Effector CD8-positive, alpha-beta T cell (primary cell): ENCODE data around the gene SPOCK2.

Source experiments
- DNase-seq: peaks from one replicate; lab custom pipeline; 2025; lab: John Stamatoyannopoulos, UW

The SPOCK2 gene

DNA sequence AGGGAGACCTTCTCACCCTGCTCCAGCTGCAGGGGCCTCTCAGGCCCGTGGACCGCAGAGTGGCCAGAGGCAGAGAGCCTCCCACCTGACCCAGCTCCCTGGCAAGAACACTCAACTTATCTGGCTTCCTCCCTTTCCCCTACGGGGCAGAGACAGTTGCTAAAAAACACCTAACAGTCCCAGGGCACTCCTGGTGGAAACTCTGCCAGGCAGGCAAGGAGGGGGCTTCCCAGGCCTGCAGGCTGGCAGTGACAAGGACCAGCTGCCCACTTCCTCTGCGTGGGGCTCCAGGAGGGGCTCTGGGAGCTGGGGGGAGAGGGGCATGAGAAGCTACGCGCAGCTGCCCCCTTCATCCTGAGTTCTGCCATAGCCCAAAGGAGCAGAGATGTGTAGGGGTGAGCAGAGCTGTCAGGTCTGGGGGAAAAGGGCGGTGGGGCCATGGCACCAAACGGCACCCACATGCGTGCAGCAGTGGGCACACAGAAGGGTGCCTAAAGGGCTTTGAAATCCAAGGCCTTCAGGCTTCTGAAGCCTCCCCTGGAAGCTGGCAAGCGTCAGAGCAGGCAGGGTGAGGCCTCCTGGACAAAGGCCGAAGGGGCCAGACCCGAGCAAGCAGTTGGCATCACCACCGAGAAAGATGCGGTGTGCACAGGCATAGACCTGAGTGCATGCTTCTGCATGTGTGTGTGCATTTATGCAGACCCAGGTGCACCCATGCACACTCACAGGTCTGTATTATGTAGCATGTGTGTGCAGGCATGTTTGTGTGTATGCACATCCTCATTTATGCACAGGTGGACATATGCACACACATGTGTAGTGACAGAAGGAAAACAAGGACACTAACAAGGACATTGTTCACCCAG lies 14.4 kb downstream of the SPOCK2 start:
- DNase-seq, result no peak

DNA sequence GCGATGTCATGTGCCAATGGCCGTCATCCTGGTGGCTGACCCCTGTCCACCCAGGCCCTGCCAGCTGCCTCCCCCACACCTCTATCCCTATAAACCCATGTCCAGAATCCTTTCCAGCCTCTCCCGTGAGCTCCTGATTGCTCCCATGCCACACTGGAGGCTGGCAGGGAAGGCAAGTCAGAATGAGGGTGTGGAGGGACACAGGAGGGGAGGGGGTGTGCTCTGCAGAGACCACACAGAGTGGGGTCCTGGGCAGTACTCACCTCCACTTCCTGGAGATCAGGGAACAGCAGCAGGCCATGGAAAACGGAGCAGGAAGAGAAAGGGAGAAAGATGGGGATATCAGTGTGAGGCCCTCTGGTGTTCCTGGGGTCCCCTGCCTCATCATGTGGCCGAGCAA lies 15.7 kb downstream of the SPOCK2 start:
- no peak for DNase-seq

DNA sequence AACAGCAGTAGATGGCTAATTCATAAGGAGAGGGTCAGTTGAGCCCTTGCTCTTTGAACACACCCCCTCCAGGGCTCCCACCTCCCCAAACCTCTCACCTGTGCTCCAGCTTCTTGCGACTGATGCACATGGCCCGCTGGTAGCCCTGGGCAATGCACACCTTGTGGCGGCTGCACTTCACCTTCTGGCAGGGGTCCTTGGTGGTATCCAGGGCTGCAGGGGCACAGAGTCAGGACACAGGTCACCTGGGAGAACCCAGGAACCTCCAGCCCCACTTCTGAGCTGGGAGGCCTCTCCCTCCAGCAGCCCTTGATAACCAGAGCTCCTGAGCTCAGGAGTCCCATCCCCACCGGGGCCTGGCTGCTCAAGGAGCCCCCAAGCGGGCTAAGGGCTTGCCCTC lies 16.3 kb downstream of the SPOCK2 start:
- DNase-seq, result no peak

DNA sequence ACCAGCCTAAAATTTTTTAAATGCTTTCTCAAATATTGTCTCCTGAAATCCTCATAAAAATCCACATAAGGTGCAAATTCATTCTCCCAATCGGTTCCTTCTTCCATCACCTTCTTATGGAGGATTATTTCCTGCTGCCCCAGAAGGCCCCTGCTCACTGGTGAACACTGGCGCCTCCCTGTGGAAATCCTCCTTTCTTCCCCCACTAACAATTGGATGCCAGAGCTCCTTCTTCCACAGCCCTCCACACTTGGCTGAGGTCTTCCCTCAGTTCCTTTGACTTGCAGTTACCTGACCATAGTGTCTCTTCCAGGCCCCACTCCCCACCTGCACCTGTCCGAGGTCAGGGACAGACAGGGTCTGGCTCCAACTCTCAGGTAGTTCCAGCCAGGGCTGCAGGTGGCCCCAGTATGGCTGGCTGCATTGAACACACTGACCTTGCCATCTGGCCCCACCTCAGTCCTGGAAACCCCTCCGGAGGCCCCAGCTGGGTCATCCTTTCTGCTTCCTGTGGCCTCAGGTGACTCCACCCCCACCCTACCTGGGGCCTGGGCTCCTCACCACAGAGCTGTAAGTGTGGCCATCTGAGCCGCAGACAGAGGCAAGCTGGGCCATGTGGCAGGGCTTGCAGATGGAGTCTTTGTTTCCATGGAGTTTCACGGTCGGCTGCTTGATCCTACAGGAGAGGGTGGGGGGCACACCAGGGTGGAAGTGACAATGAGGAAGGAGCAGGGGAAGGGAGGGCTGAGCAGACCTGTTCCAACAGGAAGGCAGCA lies 18.4 kb downstream of the SPOCK2 start:
- no peak for DNase-seq

DNA sequence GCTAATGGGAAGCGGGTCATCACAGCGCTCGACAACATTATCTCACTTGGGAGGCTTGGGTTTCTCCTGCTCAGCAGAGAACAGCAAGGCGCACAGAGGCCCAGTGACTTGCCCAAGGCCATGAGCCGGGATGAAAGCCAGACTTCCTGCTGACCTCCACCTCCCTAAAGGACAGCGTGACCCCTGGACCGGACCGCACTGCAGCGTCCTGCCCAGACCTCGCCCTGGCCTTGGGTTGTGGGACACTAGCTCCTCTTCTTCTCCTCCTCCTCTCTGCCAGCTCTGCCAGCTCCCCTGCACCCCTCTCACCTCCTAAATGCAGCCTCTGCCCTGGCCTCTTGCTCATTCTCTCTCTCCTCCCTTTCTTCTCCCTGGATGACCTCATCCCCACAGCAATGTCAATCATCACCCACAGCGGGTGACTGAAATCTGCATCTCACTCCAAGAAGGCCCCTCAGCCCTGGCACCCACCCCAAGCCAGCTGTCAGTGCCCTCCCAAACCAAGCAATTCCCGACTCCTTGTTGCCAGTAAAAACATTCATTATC lies 19.4 kb downstream of the SPOCK2 start:
- DNase-seq, result no peak

DNA sequence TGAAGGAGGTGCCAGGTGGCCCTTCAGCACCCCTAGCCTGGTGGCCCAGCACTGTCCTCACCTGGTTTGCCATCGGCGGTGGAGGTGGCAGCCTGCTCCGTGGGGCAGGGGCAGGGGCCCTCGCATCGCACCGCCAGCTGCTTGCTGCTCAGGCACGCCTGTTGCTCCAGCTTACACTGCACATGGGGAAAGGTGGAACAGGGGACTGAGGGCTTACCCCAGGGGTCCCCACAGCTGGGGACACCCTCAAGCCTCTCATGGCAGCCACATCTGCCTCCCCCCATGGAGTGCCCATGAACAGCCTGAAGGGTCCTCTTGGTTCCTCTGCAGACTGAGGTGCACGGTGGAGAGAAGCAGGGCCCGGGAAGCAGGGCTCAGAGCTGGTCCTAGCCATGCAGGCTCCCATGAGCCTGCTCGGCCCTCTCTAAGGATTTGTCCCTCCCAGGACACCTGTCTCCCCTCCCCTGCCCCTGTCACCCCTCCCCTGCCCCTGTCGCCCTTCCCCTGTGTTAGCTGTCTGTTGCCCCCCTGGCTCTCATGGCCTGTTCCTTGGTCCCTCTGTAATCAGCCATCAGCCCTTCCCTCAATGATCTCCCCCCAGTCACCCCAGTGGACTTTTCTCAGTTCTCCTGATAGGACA lies 20.1 kb downstream of the SPOCK2 start:
- no peak for DNase-seq

DNA sequence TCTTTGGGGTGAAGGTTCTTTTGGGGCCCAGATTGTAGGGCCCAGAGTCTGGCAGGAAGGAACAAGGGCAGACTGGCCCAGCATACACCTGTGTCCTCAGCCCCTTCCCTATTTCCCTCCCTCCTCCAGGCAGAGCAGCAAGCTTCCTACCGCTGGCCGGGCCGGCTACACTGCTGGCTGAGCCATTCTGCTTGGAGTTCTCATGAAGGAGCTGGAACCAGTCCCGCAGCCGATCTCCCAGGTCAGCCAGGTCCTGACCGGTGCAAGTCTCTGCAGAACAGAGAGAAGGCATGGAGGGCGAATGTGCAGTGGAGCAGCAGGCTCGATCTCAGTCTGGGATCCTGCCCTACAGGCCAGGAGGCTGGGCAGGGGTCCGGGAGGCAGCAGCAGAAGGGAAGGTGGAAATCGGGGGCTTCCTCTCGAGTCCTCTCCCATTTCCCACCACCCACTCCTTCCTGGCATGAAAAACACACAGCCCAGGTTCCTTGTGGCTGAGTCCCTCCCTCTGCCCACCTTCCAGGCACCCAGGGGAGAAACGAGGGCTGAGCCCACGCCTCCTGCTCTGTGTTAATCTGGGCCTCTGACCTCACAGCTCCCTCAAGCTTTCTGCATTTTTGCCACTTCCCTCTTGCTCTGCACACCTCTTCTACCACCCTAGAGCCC lies 20.8 kb downstream of the SPOCK2 start:
- no peak for DNase-seq

DNA sequence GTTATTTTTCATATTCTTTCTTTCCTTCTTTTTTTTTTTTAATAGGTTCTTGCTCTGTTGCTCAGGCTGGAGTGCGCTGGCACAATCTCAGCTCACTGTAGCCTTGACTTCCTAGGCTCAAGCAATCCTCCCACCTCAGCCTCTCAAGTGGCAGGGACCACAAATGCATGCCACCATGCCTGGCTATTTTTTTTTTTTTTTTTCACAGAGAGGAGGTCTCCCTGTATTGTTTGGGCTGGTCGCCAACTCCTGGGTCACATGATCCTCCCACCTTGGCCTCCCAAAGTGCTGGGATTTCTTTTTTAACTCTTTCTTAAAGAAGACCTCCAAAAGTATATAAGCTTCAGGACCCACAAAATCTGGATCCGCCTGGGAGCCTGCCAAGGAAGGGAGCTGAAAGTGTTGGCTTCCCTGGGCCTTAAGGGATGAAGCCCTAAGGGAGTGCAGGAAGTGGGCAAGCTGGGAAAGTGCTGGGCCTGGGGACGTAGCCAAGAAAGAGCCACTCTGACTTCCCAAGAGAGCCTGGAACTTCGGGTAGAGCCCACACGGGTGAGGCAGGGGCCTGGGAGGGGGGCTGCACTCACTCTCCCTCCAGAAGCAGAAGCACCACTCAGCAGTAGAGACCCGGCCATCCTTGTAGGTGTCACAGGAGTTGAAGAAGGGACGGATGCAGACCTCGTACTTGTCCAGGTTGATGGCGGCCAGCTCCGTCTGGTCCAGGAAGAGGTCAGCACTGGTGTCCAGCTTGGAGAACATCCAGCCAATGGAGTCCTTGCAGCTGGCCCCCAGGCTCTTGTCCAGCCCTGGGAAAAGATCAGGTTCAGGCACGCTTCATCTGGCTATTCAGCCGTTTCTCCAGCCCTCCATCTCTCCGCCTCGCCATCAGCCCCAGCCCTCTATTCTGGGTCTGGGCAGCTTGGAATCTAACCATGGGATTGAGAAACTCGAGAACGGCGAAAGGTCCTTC lies 21.8 kb downstream of the SPOCK2 start:
- DNase-seq, result no peak

DNA sequence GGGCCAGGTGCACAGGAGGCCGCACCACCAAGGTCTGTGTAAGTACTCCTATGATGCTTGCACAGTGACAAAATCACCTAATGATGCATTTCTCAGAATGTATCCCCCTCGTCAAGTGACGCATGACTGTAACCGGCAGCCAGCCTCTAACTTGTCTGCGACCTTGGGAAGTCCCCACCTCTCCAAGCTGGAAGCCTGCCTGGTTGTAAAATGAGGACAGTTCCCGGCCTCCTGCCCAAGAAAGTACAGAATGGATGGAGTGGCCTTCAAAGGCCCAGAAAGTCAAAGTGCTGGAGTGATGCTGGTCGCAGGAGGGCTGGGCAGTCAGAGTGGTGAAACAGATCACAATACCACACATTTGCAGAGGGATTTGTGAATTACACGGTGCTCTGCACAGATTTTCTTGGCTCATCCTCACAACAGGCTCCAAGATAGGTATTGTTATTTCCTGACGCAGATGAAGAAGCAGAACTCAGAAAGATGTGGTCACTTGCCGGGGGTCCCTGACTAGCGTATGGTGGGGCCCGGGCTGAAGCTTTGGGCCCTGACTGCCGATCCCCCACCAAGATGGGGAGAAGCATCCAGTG lies 22.8 kb downstream of the SPOCK2 start:
- DNase-seq, result no peak

DNA sequence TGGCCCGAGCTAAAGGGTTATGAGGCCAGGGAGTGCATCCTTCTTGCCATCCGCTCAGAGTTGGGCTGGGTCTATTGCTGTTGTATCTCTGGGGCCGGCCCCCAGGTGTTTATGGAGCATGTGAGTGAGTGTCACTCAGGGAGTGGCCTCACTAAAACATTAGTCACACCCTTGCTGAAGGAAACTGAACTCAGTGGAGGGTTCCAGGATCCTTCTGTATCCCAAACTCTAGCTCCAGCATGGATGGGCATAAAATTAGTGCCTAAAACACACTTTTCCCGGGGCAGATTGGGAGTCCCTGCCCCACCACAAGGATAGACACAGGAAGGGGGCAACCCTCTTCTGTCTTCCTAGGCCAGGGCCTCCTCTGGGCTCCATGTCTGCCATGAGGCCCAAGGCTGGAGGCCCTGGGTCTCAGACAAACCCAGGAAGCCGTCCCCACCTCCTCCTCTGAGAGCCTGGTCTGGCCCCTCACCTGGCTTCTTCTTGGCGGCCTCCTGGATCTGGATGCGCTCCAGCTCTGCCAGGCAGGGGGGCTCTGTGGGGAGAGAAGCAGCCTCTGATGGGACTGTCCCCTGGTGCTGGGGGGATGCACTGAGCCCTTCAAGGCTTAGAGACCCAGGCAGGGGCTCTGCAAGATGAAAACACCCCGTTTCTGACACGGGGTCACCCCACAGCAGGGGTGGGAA lies 24.5 kb downstream of the SPOCK2 start:
- DNase-seq, result no peak

DNA sequence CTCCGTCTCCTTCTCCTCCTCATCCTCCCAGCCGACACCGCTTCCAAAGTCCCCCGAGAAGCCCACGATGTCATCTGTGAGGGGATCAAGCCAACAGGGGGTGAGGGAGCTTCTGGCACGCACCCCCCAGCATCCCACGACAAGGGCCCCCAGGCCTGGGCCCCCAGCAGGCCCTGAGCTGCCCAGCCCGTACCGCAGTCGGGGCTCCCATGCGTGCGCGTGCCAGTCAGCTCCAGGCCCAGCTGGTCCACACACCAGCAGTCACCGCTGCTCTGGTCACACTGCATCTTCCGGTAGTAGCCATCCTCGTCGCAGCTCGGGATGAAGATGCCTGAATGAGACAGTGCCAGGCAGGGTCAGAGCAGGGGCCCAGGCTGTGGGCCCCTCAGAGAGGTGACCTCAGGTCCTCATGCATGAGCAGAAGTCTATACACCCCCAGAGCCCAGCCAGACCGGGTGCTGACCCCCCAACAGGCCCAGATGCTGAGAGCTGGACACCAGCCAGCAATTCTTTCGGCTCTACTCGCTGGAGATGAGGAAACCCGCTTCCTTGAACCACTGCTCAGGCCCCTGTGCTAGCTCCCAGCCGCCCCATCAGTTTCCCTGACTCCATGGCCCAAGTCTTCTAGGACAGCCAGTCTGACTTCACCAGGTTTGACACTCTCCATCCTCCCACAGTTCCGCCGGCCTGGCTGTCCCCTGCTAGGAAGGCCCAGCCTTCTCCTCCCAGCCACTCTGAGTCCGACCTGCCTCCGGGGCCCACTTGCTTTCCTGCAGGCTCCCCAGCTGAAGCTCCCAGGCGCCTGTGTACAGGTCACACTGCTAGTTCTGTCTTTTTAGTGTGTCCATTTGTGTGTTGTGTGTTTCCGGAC lies 25.3 kb downstream of the SPOCK2 start:
- no peak for DNase-seq

DNA sequence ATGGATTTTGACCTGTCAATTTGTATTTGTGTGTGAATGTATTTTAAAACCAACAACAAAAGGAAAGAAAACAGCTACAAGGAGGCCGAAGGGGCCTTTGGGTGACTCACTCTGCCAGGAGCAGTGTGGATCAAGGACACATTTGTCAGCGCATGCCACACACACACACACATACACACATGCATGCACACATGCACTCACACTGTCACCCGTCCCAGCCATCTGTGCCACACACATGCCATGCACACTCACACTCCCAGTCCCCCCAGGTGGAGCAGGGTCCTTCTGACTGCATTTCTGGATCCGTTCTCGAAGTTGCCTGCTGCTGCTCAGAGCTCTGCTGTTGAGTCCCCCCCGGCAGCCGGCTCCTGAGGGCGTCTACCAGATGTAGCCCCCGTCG lies 26.0 kb downstream of the SPOCK2 start:
- DNase-seq, result no peak

DNA sequence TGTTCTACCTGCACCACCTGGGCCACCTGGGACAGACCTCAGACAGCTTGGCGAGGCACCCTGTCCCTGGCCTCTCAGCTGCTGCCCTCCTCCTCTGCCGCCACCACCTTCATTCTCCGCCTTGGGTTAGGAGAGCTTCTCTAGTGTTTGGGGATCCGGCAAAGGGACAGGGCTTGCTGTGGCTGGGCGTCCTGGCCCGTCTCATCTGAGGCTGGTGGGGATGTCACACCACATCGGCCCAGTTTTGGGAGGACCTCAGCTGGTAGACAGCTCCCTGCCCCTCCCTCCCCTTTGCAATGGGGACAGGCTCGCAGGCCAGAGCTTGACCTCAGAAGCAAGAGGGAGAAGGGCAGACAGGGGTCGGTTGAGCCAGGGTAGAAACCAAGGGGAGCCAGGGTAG lies 26.4 kb downstream of the SPOCK2 start:
- DNase-seq, result no peak

DNA sequence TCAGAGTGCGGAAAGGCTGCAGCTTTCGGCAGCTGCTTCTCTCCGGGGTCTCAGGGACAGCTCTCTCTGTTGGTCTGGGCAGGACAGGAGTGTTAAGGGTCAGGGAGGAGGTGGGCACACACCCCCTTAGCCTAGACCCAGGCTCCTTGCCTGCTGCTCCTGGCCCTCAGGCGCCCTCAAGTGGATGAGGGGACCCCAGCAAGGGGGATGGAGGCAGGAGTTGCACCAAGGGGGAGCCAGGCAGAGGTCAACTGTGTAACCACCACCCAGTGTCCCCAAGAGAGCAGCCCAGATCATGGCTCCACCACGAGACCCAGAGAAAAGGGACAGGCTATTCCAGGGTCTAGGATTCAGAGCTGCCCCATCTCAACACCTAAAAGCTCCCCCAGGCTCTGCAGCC lies 26.9 kb downstream of the SPOCK2 start:
- no peak for DNase-seq

DNA sequence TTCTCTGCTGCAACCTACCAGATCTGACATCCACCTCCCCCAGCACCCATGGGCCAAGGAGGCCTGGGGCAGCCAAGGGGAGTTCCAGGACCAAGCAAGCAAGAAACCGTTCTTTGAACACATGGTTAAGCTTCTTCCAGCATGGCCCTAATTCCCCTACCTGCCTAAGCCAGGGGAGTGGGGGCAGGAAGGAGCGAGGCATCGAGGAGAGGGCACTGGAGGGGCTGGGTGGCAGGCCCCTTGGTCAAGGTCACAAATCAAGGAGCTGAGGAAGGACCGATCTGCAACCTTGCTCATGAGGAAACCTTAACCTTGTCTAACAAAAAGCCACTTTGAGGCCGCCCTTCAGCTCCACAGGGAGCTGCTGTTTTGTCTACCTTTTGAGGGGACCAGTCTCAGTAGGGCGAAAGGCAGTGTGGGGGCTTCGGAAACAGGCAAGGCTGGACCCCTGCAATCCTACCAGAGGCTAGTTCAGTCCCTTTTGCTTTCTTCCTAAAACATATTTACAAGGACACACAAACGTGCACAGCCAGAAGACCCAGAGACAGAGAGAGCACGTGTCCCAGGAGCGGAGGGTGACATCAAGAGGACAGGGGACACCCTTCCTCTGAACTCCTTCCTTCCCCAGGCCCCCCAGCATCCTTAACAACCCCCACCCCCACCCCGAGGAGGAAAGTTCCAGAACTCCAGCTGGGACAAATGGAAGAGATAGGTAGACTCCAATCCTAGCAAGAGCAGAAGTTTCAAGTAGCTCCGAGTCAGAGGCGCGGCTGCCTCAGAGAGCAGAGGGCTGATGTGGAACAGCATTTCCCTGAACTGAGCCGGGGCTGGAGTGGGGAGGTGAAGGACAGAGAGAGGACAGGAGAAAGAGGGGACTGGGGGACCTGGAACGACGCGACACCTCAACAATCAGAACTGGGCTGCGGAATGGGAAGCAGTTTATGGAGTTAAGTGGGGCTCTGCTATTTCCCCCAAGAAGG lies 28.2 kb downstream of the SPOCK2 start:
- no peak for DNase-seq

DNA sequence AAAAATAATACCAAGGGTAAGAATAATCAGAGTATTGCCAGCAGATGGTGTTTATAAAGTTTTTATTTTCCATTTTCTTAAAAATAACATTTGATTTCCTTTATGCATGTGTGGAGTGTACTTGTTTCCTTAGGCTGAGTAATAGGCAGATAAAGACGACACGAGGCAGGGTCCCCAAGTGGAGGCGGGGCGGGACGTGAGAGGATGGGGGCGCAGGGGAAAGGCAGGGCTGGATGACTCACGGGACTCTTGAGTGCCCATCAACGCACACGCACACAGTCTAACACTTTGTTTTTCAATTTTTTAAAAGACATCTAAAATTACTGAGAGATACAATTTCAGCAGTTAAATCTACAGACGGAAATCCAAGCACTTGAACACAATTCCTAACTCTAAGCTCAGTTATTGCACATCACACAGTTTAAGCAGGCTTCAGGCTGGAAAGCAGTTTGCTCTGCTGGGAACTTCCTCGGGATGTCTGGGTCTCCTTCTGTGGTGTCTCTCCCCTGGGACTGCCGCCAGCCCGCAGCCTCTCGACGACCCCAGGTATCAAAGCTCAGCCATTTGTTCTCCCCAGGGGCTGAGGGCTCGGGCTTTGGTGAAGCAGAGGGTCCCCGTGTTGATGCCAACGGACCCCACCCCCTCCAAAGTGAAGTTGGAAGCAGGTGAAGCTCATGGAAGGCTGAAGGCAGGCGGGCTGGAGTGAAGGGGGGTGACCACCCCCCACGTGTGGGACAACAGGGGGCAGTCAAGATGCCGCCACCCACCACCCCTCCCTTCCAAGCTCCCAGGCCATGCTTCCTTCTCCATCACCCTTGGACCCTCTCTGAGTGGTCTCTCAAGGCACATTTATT lies 29.1 kb downstream of the SPOCK2 start:
- no peak for DNase-seq
